D341Med (cell line): ENCODE data around the gene SAMD14.

Experiments used
- DNase-seq: peaks from one replicate; pipeline ENCODE4 v3.0.0; 2012; ENCODE audit warnings: low spot score

SAMD14 gene

DNA sequence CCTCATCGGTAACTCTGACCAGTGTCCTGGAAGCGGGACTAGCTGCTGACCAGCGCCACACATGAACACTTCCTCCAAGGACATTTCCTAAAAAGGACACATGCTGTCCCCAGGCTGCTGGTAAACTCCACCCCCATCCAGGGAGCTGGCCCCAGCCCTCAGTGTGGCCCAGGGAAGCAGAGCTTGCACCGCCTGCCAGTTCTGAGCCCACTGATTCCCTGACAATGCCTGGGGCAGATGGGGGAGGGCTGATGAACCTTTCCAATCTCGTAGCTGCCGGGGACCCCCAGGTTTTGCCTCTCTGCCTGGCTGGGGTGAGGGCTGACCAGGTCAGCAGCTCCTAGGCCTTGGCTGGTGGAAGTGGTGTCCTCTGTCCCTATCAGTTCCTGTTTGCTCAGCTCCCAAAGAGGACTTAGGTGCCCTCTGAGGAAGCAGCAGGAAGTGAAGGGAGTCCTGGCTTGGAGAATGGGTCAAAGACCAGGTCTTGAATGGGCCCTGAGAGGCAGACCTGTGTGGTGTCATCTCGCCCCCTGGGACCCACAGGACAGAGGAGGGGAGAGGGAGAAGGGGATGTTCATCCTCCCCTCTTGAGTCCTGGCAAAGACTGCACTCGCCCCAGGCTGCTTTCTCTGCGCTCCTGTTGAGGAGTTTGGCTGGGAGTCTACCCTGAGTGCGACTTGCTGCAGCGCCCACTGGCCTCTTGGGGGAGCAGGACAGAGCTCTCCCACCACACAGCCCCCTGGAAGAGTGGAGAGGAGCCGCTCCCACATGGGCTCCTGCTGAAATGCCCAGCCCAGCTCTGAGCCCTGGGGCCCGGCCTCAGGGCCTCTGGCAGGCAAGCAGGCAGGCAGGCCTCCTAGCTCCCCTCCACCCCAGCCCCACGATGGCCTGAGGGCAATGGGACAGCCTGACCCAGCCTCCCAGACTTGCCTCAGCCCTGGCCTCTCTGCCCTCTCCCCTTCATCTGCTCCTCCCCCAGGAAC, 18.0 kb downstream of the SAMD14 start:
- DNase-seq: no peak

DNA sequence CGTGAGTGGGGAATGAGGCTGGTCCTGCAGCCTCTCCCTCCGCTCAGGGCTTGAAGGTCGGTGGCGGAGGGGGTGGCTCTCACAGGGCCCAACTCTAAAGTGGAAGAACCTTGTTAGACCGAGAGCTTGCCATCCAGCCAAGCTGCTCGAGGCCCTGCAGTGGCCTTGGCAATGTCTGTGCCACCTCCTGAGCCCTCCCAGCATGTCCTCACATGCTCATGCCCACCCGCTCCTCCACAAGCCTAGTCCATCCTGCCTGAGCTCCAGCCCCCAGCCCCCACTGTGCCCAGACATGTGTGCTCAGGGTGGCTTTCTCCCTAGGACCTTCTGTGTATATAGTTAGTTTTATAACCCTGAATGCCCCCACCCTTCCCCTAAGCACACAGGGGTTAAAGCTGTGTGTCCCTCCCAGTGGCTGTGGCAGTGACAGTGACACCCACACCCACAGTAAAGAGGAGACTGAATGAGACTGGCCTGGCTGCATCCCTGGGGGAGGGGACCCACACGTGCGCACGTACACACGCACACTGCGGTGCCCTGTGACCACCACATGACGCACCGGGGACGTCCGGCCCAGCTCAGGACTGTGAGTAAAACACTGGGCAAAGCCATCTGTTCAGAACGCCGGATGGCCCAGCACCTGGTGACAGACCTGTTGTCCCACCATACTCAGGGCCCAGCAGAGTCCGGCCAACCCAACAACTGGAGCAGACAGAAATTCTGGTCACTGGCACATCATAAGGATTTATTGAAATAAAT, 19.2 kb downstream of the SAMD14 start:
- no peak for DNase-seq

GRCh38 chr17:50109785-50110184, 20.2 kb downstream of the SAMD14 start:
- DNase-seq: no peak

GRCh38 chr17:50109207-50109606, 20.8 kb downstream of the SAMD14 start:
- no peak for DNase-seq

- no peak for DNase-seq
Measured at GRCh38 chr17:50108556-50108955, 21.4 kb downstream of the SAMD14 start.

DNA sequence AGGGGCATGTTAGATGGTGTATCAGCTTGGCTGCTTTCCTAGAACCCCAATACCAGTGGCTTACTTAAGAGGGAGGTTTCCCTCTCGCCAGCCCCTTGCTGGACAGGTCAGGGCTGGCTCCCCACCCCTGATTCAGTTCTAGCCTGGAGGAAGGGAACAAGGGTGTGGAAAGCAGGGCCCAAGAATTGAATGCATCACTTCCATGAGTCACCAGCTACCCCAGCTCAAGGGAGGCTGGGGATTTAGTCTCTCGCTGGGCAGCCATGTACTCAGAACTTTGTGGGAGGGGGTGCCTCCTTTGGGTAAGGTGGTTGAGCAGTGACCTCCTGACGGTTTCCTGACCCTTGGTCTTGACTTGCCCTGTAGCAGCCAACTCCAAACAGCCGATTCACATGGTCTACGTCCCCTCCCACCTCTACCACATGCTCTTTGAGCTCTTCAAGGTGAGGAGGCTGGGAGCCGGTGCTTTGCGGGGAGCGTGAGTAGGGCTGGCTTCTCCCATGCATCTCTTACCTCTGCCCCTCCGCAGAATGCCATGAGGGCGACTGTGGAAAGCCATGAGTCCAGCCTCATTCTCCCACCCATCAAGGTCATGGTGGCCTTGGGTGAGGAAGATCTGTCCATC, 22.1 kb downstream of the SAMD14 start:
- no peak for DNase-seq

DNA sequence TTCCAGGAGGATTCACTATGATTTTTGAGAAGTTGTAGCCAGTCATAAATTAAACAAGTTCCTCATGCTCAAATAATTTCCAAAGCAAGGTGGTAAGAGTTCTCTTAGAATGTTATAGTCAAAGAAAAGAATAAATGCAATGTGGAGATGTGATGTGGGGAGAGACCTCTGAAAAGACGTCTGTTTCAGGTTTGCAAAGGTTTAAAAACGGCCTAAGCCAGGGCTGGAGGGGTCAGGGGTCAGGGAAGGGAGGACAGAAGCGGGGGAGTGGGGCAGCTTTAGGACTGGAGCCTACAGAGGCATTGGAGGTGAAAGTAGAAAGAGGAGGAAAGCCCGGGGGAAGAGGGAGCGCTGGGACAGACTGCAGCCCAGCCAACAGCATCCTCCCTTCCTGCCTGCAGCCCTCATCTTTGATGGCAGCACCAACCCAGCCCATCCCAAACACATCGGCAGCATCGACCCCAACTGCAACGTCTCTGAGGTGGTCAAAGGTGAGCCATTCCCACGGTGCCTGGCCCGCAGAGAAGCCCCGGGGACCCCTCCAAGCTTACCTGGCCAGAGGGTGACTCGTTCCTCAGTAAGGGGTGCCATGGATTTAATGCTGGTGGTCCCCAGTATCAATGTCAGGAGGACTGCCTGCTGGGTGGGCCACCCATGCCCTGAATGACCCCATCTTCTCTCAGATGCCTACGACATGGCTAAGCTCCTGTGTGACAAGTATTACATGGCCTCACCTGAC, 23.4 kb downstream of the SAMD14 start:
- DNase-seq: no peak

GRCh38 chr17:50105811-50106210, 24.1 kb downstream of the SAMD14 start:
- no peak for DNase-seq

- DNase-seq: no peak
Measured at GRCh38 chr17:50103941-50104340, 26.0 kb downstream of the SAMD14 start.

DNA sequence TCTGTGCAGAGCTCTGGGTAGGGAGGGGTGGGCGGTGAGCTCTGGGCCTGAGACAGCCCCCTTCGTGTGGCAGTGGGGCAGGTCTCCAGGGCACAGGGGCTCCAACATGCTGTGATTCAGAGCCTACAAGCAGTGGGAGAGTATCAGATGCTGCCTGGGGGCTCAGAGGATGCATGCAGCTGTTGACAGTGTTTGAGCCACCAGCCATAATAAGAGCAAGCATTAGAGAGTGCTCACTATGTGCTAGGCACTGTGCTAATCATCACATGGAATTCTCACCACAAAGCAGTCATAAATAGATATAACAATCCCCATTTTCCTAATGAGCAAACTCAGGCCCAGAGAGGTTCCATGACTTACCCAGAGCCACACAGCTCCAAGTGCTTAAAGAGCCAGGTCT, 26.7 kb downstream of the SAMD14 start:
- no peak for DNase-seq

- no peak for DNase-seq
Measured at GRCh38 chr17:50102164-50102991, 27.6 kb downstream of the SAMD14 start.

DNA sequence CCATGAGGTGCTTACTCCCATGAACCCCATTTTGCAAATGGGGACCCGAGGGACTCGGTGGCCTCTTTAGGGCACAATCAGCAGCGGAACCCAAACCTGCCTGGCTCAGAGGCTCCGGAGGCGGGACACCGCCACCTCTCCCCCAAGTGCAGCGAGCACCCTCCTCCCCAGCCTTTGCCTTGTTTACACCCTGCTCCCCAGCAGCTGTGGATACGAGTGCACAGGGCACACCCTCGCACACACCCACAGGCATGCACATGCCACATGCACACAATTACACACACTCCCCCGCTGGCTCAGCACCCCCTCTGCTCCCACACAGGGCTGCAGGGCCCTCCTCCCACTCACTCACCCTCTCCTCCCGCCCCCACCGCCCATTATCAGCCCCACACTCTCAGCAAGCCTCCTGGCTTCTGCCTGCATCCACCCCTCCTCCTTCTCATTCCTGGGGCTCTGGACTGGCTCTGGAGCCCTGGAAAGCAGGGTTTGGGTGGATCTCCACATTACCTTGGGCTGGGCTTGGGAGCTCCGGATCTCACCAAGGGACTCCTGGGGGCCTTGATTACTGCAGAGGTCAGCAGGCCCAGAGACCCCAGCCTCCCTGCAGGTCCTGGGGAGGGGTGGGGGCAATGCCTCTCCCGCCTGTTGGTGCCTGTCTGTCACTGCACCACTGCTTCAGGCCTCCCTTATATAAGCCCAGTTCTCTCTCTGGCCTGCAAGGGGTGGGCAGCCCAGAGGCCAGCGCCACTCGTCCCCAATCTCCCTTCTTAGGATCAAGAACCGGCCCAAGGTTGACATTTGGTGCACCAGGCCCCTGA, 28.4 kb downstream of the SAMD14 start:
- no peak for DNase-seq

DNA sequence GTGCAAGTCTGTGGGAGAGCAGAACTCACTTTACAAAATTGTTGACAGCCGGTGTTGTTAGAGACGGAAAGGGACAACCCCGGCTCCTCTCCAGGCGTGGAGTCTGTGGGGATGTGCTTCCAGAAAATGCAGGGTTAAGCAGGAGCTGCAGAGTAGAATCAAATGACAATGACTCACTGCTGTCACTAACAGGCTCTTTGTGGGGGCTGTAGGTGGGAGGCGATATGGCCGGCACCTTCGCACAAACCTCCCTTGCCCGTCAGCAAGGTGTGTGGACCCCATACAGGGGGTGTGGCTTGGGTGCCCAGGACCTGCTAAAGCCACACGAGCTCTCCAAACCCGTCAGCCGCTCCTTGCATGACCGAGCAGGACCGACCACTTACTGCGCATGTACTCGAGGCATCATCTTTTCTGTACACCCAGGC, 29.0 kb downstream of the SAMD14 start:
- DNase-seq: no peak

GRCh38 chr17:50100480-50100883, 29.5 kb downstream of the SAMD14 start:
- no peak for DNase-seq

- no peak for DNase-seq
Measured at GRCh38 chr17:50099003-50099402, 31.0 kb downstream of the SAMD14 start.

DNA sequence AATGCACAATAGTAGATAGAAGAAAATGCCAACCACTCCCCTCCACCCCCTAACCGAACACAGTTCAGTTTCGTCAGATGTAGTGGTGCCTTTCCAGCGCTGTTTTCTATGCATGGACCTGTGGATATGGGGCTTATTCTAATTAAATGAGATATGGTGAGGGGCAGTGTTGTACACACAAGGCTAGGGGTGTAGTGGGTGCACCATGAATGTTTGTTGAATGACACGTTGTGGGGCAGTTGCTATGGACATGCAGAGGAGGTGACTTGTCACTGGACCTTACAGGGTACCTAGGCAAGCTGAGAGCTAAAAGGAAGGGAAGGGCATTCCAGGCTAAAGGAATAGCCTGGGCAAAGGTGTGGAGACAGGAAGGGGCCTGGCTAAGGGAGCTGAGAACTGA, 31.4 kb downstream of the SAMD14 start:
- no peak for DNase-seq

DNA sequence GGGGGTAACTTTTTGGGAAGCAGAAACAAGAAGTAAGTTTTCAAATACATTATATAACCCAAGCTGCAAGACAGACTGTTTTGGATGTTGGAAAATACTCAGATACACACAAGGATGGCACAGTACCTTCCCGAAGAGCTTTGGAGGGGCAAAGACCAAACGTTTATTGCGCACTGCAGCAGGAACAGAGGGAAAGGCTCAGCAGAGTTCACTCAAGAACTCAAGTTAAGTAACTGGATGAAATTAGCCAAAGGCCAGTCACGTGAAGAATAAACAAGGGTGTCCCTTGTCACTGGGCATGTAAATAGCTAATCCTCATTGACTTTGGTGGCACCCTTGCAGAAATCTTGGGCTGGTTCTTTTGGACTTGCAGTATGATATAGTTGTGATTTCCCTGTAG, 32.0 kb downstream of the SAMD14 start:
- no peak for DNase-seq

DNA sequence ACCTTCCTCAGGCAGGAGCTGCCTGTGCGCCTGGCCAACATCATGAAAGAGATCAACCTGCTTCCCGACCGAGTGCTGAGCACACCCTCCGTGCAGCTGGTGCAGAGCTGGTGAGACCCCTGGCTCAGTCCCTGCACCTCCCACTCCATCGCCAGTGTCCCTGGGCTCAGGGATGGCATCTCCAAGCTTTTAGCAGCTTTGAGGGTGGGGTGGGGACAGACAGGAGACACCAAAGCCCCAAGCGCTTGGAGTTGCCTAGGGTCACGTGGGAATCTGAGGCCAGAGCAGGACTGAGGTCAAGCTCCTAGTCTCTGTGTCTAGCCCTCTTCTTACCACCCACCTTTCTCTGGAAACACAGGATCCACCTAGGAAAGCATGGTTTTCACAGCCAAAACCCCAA, 32.5 kb downstream of the SAMD14 start:
- no peak for DNase-seq

GRCh38 chr17:50096758-50097157, 33.2 kb downstream of the SAMD14 start:
- DNase-seq: no peak

GRCh38 chr17:50096092-50096491, 33.9 kb downstream of the SAMD14 start:
- no peak for DNase-seq
